CD4-positive, CD25-positive, alpha-beta regulatory T cell (primary cell): ENCODE results near the gene NTN1. TPM values are rescaled to one million over a fixed set of nuclear protein-coding genes. Genes with fewer than 3 reads are reported as not detected.

Experiments
- ATAC-seq, 2 donors: fragments of 150-1000 bp; cut with Tn5 transposase; one replicate each; pipeline ENCODE4 v1.10.0; 2021; ENCODE audit warnings: low read depth in 2 of 2, moderate number of reproducible peaks in 2 of 2, moderate library complexity in 1 of 2
- DNase-seq, 3 donors: peaks; one replicate each; pipeline versions ENCODE4 v3.0.0 to v3.0.0-alpha.2; 2012 to 2022; ENCODE audit warnings: mixed read lengths in 1 of 3
- H3K27ac ChIP-seq: one replicate; pipeline ENCODE4 v1.7.0; 2013; ENCODE audit warnings: mild to moderate bottlenecking, low read length; ENCODE audit not compliant: insufficient read depth, poor library complexity, severe bottlenecking
- H3K27me3 ChIP-seq: one replicate; pipeline ENCODE4 v1.7.0; 2013; ENCODE audit warnings: low read length; ENCODE audit not compliant: control insufficient read depth, insufficient read depth
- H3K36me3 ChIP-seq: one replicate; pipeline ENCODE4 v1.7.0; 2013; ENCODE audit warnings: mild to moderate bottlenecking, low read length, moderate library complexity; ENCODE audit not compliant: control insufficient read depth, insufficient read depth
- H3K4me1 ChIP-seq: 2 replicates; pipeline ENCODE4 v1.7.0; 2013; ENCODE audit warnings: mild to moderate bottlenecking, low read length; ENCODE audit not compliant: insufficient read depth, control insufficient read depth, poor library complexity, severe bottlenecking
- H3K4me3 ChIP-seq: one replicate; pipeline ENCODE4 v1.7.0; 2013; ENCODE audit warnings: low read depth, mild to moderate bottlenecking, low read length, moderate library complexity
- H3K9me3 ChIP-seq, 2 experiments: 1 replicate in 1 of 2; 2 replicates in 1 of 2; pipeline ENCODE4 v1.7.0; 2013; ENCODE audit warnings: low read length in 2 of 2, mild to moderate bottlenecking in 1 of 2, moderate library complexity in 1 of 2; ENCODE audit not compliant: control insufficient read depth in 2 of 2
- H3K27ac Mint-ChIP-seq, 3 donors: one replicate each; pipeline ENCODE4 v1.8.0; 2020 to 2022; ENCODE audit warnings: mild to moderate bottlenecking in 3 of 3, mixed read lengths in 3 of 3, moderate library complexity in 2 of 3
- H3K27me3 Mint-ChIP-seq: one replicate; pipeline ENCODE4 v1.8.0; 2022; ENCODE audit warnings: mild to moderate bottlenecking, mixed read lengths
- H3K36me3 Mint-ChIP-seq: one replicate; pipeline ENCODE4 v1.8.0; 2020; ENCODE audit warnings: mixed read lengths
- H3K4me1 Mint-ChIP-seq, 4 donors: one replicate each; pipeline ENCODE4 v1.8.0; 2020 to 2022; ENCODE audit warnings: mixed read lengths in 4 of 4, mild to moderate bottlenecking in 1 of 4
- H3K4me3 Mint-ChIP-seq, 4 donors: one replicate each; pipeline ENCODE4 v1.8.0; 2020 to 2022; ENCODE audit warnings: mild to moderate bottlenecking in 4 of 4, mixed read lengths in 4 of 4, moderate library complexity in 3 of 4
- H3K9me3 Mint-ChIP-seq, 7 donors: one replicate each; pipeline ENCODE4 v1.8.0; 2020 to 2022; ENCODE audit warnings: mixed read lengths in 7 of 7, mild to moderate bottlenecking in 3 of 7, moderate library complexity in 2 of 7
- polyA plus RNA-seq, 4 donors: library from polyadenylated mRNA; unstranded; fragments of 300-500 nt; fragmentation: Illumina TruSeq; gene quantifications; one replicate each; pipeline ENCODE4 v1.2.3, GENCODE V29; 2021
- total RNA-seq: library from RNA; stranded (reverse); gene quantifications from one replicate; pipeline ENCODE4 v1.2.3, GENCODE V29; 2022

Gene NTN1
- total and polyA plus RNA-seq, 5 donors from 2014 or later = 0.03 TPM; not detected in 4

DNA sequence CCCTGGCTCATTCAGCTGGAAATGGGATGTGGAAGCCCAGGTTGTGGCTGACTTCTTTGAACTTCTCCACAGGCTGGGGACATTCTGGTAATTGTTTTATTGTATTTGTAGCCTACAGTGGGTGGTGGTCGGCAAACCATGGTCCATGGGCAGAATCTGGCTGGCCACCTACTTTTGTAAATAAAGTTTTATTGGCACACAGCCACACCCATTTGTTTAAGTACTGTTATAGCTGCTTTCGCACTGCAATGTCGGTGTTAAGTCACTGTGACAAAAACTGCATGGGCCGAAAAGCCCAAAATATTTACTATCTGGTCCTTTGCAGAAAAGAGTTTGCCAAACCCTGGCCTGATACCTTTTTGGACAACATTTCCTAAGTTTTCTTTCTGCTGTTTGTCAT, 86.2 kb downstream of the NTN1 start:
- Histone ChIP-seq H3K4me1 (no peaks in the 10 kb centered on the region), H3K27me3 (no peaks in the 10 kb centered on the region), H3K9me3 (no peaks in the 10 kb centered on the region), H3K4me3 (no peak overlapping the region), H3K36me3 (no peaks in the 10 kb centered on the region), H3K27ac (no peak overlapping the region)
- Mint-ChIP-seq H3K27me3 (peaks cover 5% of the 10 kb centered on the region), H3K4me3 (no peak overlapping the region), H3K36me3 (no peaks in the 10 kb centered on the region), H3K9me3 (peaks cover 0 to 3% (median 0%) of the 10 kb centered on the region in 7 donors), H3K4me1 (no peaks in the 10 kb centered on the region), H3K27ac (no peak overlapping the region)
- DNase-seq = no peak
- no peak for ATAC-seq

GRCh38 chr17:9108146-9108545, 86.8 kb downstream of the NTN1 start:
- no peaks in the 10 kb centered on the region for H3K27me3 ChIP-seq
- Mint-ChIP-seq H3K27me3 (peaks cover 5% of the 10 kb centered on the region), H3K9me3 (peaks cover 0 to 3% (median 0%) of the 10 kb centered on the region in 7 donors), H3K36me3 (no peaks in the 10 kb centered on the region), H3K27ac (no peak overlapping the region), H3K4me1 (no peaks in the 10 kb centered on the region), H3K4me3 (no peak overlapping the region)
- H3K27ac ChIP-seq = no peak overlapping the region
- ATAC-seq = no peak
- DNase-seq = no peak
- no peak overlapping the region for H3K4me3 ChIP-seq
- no peaks in the 10 kb centered on the region for H3K9me3 ChIP-seq
- H3K36me3 ChIP-seq = no peaks in the 10 kb centered on the region
- H3K4me1 ChIP-seq = no peaks in the 10 kb centered on the region

DNA sequence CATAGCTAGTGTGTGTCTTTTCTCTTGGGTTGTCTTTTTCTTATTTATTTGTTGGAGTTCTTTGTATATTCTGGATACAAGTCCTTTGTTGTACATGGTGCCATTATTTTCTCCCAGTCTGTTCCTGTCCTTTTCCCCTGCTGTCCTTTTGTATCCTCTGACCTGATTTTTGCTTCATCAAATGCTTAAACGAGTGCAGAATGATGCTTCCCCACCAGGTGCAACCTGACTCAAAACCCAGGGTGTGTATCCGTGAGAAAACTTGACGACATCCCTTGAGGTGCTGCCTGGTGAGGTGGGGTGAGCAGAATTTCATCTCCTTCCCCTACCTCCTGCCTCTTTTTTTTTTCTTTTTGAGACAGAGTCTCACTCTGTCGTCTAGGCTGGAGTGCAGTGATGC, 88.6 kb downstream of the NTN1 start:
- no peaks in the 10 kb centered on the region for H3K36me3 Mint-ChIP-seq
- peaks cover 8% of the 10 kb centered on the region for H3K27me3 Mint-ChIP-seq
- H3K27ac Mint-ChIP-seq = no peak overlapping the region
- DNase-seq (no peak), ATAC-seq (no peak)
- H3K9me3 Mint-ChIP-seq = peaks cover 0 to 1% (median 0%) of the 10 kb centered on the region in 7 donors
- no peaks in the 10 kb centered on the region for H3K9me3 ChIP-seq
- H3K4me1 Mint-ChIP-seq = no peaks in the 10 kb centered on the region
- no peak overlapping the region for H3K4me3 Mint-ChIP-seq
- H3K4me3 ChIP-seq = no peak overlapping the region
- no peaks in the 10 kb centered on the region for H3K4me1 ChIP-seq
- no peak overlapping the region for H3K27ac ChIP-seq
- no peaks in the 10 kb centered on the region for H3K36me3 ChIP-seq
- H3K27me3 ChIP-seq = no peaks in the 10 kb centered on the region

DNA sequence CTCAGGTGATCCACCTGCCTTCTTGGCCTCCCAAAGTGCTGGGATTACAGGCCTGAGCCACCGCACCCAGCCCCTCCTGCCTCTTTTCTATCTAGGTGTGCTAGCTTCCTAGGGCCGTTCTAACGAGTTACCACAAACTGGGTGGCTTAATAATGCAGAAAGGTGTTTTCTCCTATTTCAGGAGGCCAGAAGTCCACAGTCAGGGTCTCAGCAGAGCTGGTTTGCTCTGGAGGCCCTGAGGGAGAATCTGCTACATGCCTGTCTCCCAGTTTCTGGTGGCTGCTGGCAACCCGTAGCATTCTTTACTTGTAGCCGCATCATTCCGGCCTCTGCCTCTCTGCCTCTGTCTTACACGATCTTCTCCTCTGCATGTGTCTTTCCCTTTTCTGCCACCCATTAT, 89.2 kb downstream of the NTN1 start:
- no peak overlapping the region for H3K27ac ChIP-seq
- ATAC-seq (no peak), DNase-seq (no peak)
- no peaks in the 10 kb centered on the region for H3K36me3 Mint-ChIP-seq
- H3K36me3 ChIP-seq = no peaks in the 10 kb centered on the region
- no peaks in the 10 kb centered on the region for H3K4me1 Mint-ChIP-seq
- no peak overlapping the region for H3K4me3 Mint-ChIP-seq
- H3K4me3 ChIP-seq = no peak overlapping the region
- no peaks in the 10 kb centered on the region for H3K4me1 ChIP-seq
- peaks cover 0 to under 1% (median 0%) of the 10 kb centered on the region in 7 donors for H3K9me3 Mint-ChIP-seq
- H3K27ac Mint-ChIP-seq = no peak overlapping the region
- no peaks in the 10 kb centered on the region for H3K9me3 ChIP-seq
- H3K27me3 Mint-ChIP-seq = peaks cover 11% of the 10 kb centered on the region
- no peaks in the 10 kb centered on the region for H3K27me3 ChIP-seq

- H3K27ac Mint-ChIP-seq = no peak overlapping the region
- peak in 1 of 2 donors; percentile 37 for ATAC-seq
These were observed 94.2 kb downstream of the NTN1 start for GRCh38 chr17:9115214-9116191.

DNA sequence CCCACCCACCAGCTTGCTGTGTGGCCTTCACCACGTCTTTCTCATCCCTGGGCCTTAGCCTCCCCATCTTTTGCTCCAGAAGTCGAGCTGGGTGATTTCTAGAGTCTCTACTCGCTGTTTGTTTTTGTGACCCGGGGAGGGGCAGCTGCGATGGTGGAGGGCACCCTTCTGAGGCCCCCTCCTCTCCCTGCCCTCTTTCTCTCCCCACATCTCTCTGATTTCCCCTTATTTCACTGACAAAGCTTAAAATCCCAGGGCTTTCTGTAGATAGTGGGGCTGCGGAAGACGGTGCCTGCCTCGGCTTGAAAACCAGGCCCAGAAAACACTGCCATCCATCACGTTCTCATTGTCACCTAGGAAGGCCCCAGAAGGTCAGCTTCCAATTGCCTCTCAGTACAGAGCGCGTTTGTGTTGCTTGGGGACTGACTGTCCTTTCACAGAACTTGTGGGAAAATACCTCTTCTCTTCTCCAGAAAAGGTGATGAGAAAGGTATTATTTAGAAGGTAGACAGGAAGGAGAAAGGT, 95.1 kb downstream of the NTN1 start:
- H3K36me3 ChIP-seq = no peaks in the 10 kb centered on the region

More at GRCh38 chr17:9115214-9116191, 94.2 kb downstream of the NTN1 start:
- H3K36me3 Mint-ChIP-seq = no peaks in the 10 kb centered on the region
- peaks cover 12% of the 10 kb centered on the region for H3K27me3 Mint-ChIP-seq
- peaks cover 0 to 3% (median 0%) of the 10 kb centered on the region in 7 donors for H3K9me3 Mint-ChIP-seq
- peaks cover 0 to 2% (median 0%) of the 10 kb centered on the region in 4 donors for H3K4me1 Mint-ChIP-seq
- peak overlapping the region in 1 of 4 donors; percentile 16 for H3K4me3 Mint-ChIP-seq
- Histone ChIP-seq H3K36me3 (no peaks in the 10 kb centered on the region), H3K9me3 (no peaks in the 10 kb centered on the region), H3K4me3 (no peak overlapping the region), H3K27ac (no peak overlapping the region), H3K4me1 (no peaks in the 10 kb centered on the region), H3K27me3 (no peaks in the 10 kb centered on the region)
- peak in 1 of 3 donors; percentile 25 for DNase-seq

DNA sequence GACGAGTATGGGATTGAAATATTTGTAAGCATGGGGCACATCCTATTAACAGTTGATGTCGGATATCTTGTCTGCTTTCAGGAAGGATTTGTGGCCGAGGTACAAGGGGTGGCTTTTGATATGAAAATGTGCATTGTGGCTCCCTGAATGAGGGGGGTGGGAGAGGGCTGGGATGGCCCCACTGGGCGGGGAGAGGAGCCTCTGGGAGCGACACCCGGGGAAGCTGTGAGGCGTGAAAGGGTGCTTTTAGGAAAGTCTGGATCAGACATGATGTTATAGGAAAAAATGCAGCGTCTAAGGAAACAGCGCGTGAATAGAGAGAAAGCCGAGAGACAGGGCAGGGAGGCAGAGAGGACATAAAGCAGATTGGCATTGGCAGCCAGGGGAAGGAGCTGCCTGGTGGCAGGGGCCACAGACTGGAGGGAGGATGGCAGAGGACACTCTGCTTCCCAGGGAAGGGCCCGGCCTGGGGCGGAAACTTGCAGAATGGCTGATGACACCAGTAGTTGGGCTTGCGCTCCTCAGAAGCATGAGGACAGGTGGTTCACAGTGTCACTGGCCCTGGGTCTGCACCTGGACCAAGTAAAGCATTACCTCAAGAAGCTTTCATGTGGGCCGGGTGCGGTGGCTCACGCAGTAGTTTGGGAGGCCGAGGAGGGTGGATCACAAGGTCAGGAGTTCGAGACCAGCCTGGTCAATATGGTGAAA, 95.7 kb downstream of the NTN1 start:
- Histone ChIP-seq H3K4me1 (no peaks in the 10 kb centered on the region), H3K9me3 (no peaks in the 10 kb centered on the region), H3K27ac (no peak overlapping the region), H3K4me3 (no peak overlapping the region), H3K27me3 (no peaks in the 10 kb centered on the region), H3K36me3 (no peaks in the 10 kb centered on the region)
- DNase-seq = no peak
- H3K27ac Mint-ChIP-seq = no peak overlapping the region
- no peak overlapping the region for H3K4me3 Mint-ChIP-seq
- H3K4me1 Mint-ChIP-seq = peaks cover 0 to 2% (median 0%) of the 10 kb centered on the region in 4 donors
- no peak for ATAC-seq
- no peaks in the 10 kb centered on the region for H3K36me3 Mint-ChIP-seq
- H3K9me3 Mint-ChIP-seq = peaks cover 0 to 6% (median 2%) of the 10 kb centered on the region in 7 donors
- peaks cover 12% of the 10 kb centered on the region for H3K27me3 Mint-ChIP-seq

More for the DNA sequence above, 95.1 kb downstream of the NTN1 start:
- no peaks in the 10 kb centered on the region for H3K4me1 ChIP-seq
- no peaks in the 10 kb centered on the region for H3K9me3 ChIP-seq
- no peak overlapping the region for H3K27ac Mint-ChIP-seq
- DNase-seq (no peak), ATAC-seq (no peak)
- H3K36me3 Mint-ChIP-seq = no peaks in the 10 kb centered on the region
- H3K27ac ChIP-seq = no peak overlapping the region
- H3K27me3 Mint-ChIP-seq = peaks cover 12% of the 10 kb centered on the region
- H3K4me1 Mint-ChIP-seq = peaks cover 0 to 2% (median 0%) of the 10 kb centered on the region in 4 donors
- peaks cover 0 to 5% (median 2%) of the 10 kb centered on the region in 7 donors for H3K9me3 Mint-ChIP-seq
- no peak overlapping the region for H3K4me3 Mint-ChIP-seq
- no peaks in the 10 kb centered on the region for H3K27me3 ChIP-seq
- H3K4me3 ChIP-seq = no peak overlapping the region
